Fibroblast of pulmonary artery (primary cell): ENCODE measurements around the gene ANKRD2.

ENCODE experiments used
- DNase-seq: peaks from one replicate; pipeline ENCODE4 v3.0.0-alpha.2; 2010; ENCODE audit warnings: low read depth
- H3K4me3 ChIP-seq: replicated peaks from 2 replicates; pipeline ENCODE4 v1.5.1; 2011; ENCODE audit warnings: low read depth, mild to moderate bottlenecking, control low read depth, low read length, moderate library complexity
- CTCF ChIP-seq: IDR thresholded peaks from 2 replicates; pipeline ENCODE4 v1.5.1; 2011; ENCODE audit warnings: mild to moderate bottlenecking, control low read depth, low read length, inconsistent platforms; ENCODE audit errors: missing control alignments

ANKRD2 gene

GRCh38 chr10:97539523-97540200 lies 32.9 kb upstream of the ANKRD2 start:
- TF ChIP-seq CTCF = peak; percentile 56
- no peak overlapping the region for H3K4me3 ChIP-seq
- DNase-seq = peak; percentile 94

GRCh38 chr10:97540669-97541500 lies 31.7 kb upstream of the ANKRD2 start:
- TF ChIP-seq CTCF = peak; percentile 15
- no peak overlapping the region for H3K4me3 ChIP-seq
- DNase-seq = peak; percentile 56

- H3K4me3 ChIP-seq = peak overlapping the region; percentile 17
- DNase-seq = peak; percentile 98
These were observed 30.2 kb upstream of the ANKRD2 start for GRCh38 chr10:97542169-97543024.

GRCh38 chr10:97543025-97543546 lies 29.5 kb upstream of the ANKRD2 start:
- TF ChIP-seq CTCF = no peak
- H3K4me3 ChIP-seq = no peak overlapping the region
- DNase-seq = peak; percentile 96

More at GRCh38 chr10:97542169-97543024, 30.2 kb upstream of the ANKRD2 start:
- TF ChIP-seq CTCF = no peak

- no peak overlapping the region for H3K4me3 ChIP-seq
- TF ChIP-seq CTCF = no peak
- DNase-seq = no peak
These were observed 25.9 kb upstream of the ANKRD2 start for GRCh38 chr10:97546456-97547270.

- H3K4me3 ChIP-seq = no peak overlapping the region
- DNase-seq = no peak
- TF ChIP-seq CTCF = no peak
These were observed 25.3 kb upstream of the ANKRD2 start for GRCh38 chr10:97547271-97547600.
